GM12878 (cell line): ENCODE results near the gene TAF6.

Experiments used
- CEBPB ChIP-seq, 2 experiments: fragments of 150-350 bp in 1 of 2; IDR thresholded peaks; 2 replicates each; pipeline ENCODE4 v1.6.1; 2012 to 2014; ENCODE audit warnings: low read depth in 2 of 2, low read length in 2 of 2, borderline replicate concordance in 1 of 2, inconsistent platforms in 1 of 2
- CTCF ChIP-seq, 3 experiments: IDR thresholded peaks in 2 of 3; conservative IDR thresholded peaks in 1 of 3; 2 replicates each; pipeline ENCODE4 v1.5.1; 2011; ENCODE audit warnings: low read depth in 3 of 3, low read length in 3 of 3, mild to moderate bottlenecking in 3 of 3, control low read depth in 2 of 3, moderate library complexity in 2 of 3, inconsistent platforms in 1 of 3, mixed read lengths in 1 of 3; ENCODE audit not compliant: control insufficient read depth in 2 of 3, insufficient read depth in 1 of 3; ENCODE audit errors: extremely low read depth in 1 of 3
- ELK1 ChIP-seq: IDR thresholded peaks from 2 replicates; pipeline ENCODE4 v1.6.1; 2012; ENCODE audit warnings: low read depth, low read length, improper control_type of control experiment
- EP300 ChIP-seq, 2 experiments: fragments of 150-350 bp in 1 of 2; IDR thresholded peaks; 2 replicates each; pipeline ENCODE4 v1.6.1; 2011 to 2012; ENCODE audit warnings: low read depth in 2 of 2, low read length in 2 of 2, borderline replicate concordance in 1 of 2, improper control_type of control experiment in 1 of 2, inconsistent platforms in 1 of 2; ENCODE audit not compliant: control insufficient read depth in 1 of 2
- EZH2 ChIP-seq: IDR thresholded peaks from 2 replicates; pipeline ENCODE4 v1.6.1; 2012; ENCODE audit warnings: low read depth, mild to moderate bottlenecking, control low read depth, inconsistent platforms, low read length, borderline replicate concordance; ENCODE audit not compliant: control insufficient read depth
- JUNB ChIP-seq: IDR thresholded peaks from 2 replicates; pipeline ENCODE4 v1.6.1; 2016; ENCODE audit warnings: antibody characterized with exemption, mild to moderate bottlenecking
- POLR2A ChIP-seq: IDR thresholded peaks from 2 replicates; pipeline ENCODE4 v1.6.1; 2011; ENCODE audit warnings: low read depth, mild to moderate bottlenecking, low read length
- RAD21 ChIP-seq: IDR thresholded peaks from 2 replicates; pipeline ENCODE4 v1.6.1; 2011; ENCODE audit warnings: mild to moderate bottlenecking, low read depth, low read length, moderate library complexity; ENCODE audit not compliant: insufficient read depth
- SMC3 ChIP-seq: IDR thresholded peaks from 2 replicates; pipeline ENCODE4 v1.6.1; 2011; ENCODE audit warnings: low read length, improper control_type of control experiment, borderline replicate concordance
- TAF1 ChIP-seq: IDR thresholded peaks from 2 replicates; pipeline ENCODE4 v1.6.1; 2011; ENCODE audit warnings: mild to moderate bottlenecking, low read depth, low read length, borderline replicate concordance
- TF ChIP-seq, protein P1 (sequence below): fragments of 450-650 bp; formaldehyde crosslinking; IDR thresholded peaks from 2 replicates; pipeline ENCODE4 v1.5.0; 2022; ENCODE audit warnings: mild to moderate bottlenecking, missing genetic modification characterization
- TF ChIP-seq, protein P2 (sequence below): IDR thresholded peaks from 2 replicates; pipeline ENCODE4 v1.6.1; 2012; ENCODE audit warnings: low read length, inconsistent platforms

DNA sequence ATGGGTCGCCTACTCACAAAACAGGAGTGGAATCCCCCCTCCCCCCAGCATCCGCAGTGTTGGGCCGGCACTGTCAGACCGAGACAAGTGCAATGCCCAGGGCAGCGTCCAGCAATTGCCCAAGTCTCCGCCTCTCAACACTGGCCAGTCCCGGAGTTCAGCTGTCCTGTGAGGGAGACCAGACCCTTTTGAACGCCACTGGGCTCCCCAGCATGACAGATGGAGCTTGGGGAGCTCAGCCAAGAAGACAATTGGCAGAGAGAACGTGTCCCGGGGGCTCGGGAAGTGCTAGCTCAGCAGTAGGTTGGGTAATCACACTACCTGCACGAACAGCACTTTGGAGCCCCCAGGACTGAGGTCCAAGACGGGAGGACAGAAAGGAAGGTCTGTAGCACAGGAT lies 25.7 kb downstream of the TAF6 start:
- TF ChIP-seq CTCF (IDR thresholded peaks at IDR 0.05 in 2 of 3, conservative IDR thresholded peaks at IDR 0.05 in 1 of 3; ENCODE audit: control insufficient read depth in 2 of 3, extremely low read depth in 1 of 3, insufficient read depth in 1 of 3, low read depth in 3 of 3, low read length in 3 of 3) (no peak), SMC3 (no peak), JUNB (no peak), CEBPB (IDR thresholded peaks at IDR 0.05; ENCODE audit: borderline replicate concordance in 1 of 2, low read depth in 2 of 2, low read length in 2 of 2) (no peak), RAD21 (no peak), TAF1 (no peak), EP300 (IDR thresholded peaks at IDR 0.05; ENCODE audit: borderline replicate concordance in 1 of 2, control insufficient read depth in 1 of 2, low read depth in 2 of 2, low read length in 2 of 2) (no peak), ELK1 (no peak), EZH2 (no peak), POLR2A (peak; percentile 26; the same call in 1 of the 2 replicates)
- TF ChIP-seq, protein P1, sequence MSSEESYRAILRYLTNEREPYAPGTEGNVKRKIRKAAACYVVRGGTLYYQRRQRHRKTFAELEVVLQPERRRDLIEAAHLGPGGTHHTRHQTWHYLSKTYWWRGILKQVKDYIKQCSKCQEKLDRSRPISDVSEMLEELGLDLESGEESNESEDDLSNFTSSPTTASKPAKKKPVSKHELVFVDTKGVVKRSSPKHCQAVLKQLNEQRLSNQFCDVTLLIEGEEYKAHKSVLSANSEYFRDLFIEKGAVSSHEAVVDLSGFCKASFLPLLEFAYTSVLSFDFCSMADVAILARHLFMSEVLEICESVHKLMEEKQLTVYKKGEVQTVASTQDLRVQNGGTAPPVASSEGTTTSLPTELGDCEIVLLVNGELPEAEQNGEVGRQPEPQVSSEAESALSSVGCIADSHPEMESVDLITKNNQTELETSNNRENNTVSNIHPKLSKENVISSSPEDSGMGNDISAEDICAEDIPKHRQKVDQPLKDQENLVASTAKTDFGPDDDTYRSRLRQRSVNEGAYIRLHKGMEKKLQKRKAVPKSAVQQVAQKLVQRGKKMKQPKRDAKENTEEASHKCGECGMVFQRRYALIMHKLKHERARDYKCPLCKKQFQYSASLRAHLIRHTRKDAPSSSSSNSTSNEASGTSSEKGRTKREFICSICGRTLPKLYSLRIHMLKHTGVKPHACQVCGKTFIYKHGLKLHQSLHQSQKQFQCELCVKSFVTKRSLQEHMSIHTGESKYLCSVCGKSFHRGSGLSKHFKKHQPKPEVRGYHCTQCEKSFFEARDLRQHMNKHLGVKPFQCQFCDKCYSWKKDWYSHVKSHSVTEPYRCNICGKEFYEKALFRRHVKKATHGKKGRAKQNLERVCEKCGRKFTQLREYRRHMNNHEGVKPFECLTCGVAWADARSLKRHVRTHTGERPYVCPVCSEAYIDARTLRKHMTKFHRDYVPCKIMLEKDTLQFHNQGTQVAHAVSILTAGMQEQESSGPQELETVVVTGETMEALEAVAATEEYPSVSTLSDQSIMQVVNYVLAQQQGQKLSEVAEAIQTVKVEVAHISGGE (CRISPR knock-in tag): no peak
- TF ChIP-seq, protein P2, sequence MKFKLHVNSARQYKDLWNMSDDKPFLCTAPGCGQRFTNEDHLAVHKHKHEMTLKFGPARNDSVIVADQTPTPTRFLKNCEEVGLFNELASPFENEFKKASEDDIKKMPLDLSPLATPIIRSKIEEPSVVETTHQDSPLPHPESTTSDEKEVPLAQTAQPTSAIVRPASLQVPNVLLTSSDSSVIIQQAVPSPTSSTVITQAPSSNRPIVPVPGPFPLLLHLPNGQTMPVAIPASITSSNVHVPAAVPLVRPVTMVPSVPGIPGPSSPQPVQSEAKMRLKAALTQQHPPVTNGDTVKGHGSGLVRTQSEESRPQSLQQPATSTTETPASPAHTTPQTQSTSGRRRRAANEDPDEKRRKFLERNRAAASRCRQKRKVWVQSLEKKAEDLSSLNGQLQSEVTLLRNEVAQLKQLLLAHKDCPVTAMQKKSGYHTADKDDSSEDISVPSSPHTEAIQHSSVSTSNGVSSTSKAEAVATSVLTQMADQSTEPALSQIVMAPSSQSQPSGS: no peak
